T-helper 1 cell treated with Interleukin-12 subunit alpha and Interleukin-12 subunit beta and Interleukin-4 antibody, amounts not matched to agents 30 μg/mL and 1 μg/mL, for 36 hours (primary cell): Measurements from ENCODE around the gene SH3GL1.

Experiments used
- H3K27ac Mint-ChIP-seq: one replicate; pipeline ENCODE4 v1.8.0; 2021; ENCODE audit warnings: mild to moderate bottlenecking, mixed read lengths
- H3K27me3 Mint-ChIP-seq: one replicate; pipeline ENCODE4 v1.8.0; 2021; ENCODE audit warnings: low read depth, mixed read lengths
- H3K36me3 Mint-ChIP-seq: one replicate; pipeline ENCODE4 v1.8.0; 2021; ENCODE audit warnings: low read depth, mixed read lengths
- H3K4me1 Mint-ChIP-seq: one replicate; pipeline ENCODE4 v1.8.0; 2021; ENCODE audit warnings: low read depth, mixed read lengths
- H3K4me3 Mint-ChIP-seq: one replicate; pipeline ENCODE4 v1.8.0; 2021; ENCODE audit warnings: mild to moderate bottlenecking, moderate library complexity, mixed read lengths
- H3K9me3 Mint-ChIP-seq: one replicate; pipeline ENCODE4 v1.8.0; 2021; ENCODE audit warnings: mixed read lengths

SH3GL1 gene

DNA sequence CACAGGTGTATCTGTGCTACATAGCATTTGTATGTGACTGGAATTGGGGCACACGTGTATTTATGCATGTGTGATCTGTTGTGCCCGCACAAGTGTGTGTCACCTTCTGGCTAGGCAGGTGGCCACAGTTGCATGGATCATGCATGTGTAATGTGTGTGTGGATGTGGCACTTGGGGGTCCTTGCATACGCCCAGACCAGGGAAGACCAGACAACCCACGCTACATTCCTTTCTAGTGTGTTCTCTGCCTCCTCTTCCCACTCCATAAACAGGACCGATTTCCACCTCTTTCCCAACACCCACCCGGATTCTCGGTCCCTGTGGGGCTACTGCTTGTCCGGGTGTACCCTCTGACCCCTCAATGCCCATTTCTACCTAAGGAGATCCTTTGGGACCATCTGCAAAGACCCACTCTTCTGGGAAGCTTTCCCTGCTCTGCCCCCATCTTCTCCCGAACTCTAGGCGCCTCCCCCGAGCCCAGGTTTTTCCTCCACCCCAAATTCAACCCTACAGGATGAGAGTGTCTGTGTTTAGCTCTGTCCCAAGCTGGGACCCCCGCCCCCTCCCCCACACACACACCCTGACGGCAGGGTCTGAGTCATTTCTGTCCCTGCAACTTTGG, 74.0 kb downstream of the SH3GL1 start:
- Mint-ChIP-seq H3K4me1 (peaks cover 14% of the 10 kb centered on the region), H3K27me3 (peaks cover 4% of the 10 kb centered on the region), H3K9me3 (no peaks in the 10 kb centered on the region), H3K27ac (no peak overlapping the region), H3K36me3 (peaks cover 2% of the 10 kb centered on the region), H3K4me3 (peak overlapping the region; percentile 42)

DNA sequence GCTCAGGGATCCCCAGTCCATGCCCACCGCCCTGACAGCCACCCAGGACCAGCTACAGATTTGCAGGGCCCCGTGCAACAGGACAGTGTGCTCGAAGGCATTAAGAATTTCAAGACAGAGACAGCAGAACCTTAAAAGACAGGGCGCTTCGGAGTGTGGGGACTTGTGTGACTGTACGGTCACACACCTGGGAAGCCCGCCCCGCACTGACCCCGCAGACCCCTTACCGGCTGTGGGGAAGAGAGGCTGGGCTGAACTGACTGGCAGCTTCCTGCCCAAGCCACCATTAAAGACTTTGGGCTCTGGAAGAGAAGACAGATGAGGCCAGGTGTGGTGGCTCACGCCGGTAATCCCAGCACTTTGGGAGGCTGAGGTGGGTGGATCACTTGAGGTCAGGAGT, 76.1 kb downstream of the SH3GL1 start:
- no peak overlapping the region for H3K27ac Mint-ChIP-seq
- peaks cover 14% of the 10 kb centered on the region for H3K4me1 Mint-ChIP-seq

GRCh38 chr19:4323692-4324091, 76.7 kb downstream of the SH3GL1 start:
- peaks cover 15% of the 10 kb centered on the region for H3K36me3 Mint-ChIP-seq
- peaks cover 23% of the 10 kb centered on the region for H3K9me3 Mint-ChIP-seq
- peaks cover 14% of the 10 kb centered on the region for H3K4me1 Mint-ChIP-seq
- no peak overlapping the region for H3K4me3 Mint-ChIP-seq
- H3K27me3 Mint-ChIP-seq = peaks cover 4% of the 10 kb centered on the region
- H3K27ac Mint-ChIP-seq = no peak overlapping the region

More for the DNA sequence above, 76.1 kb downstream of the SH3GL1 start:
- H3K4me3 Mint-ChIP-seq = no peak overlapping the region
- H3K36me3 Mint-ChIP-seq = peaks cover 12% of the 10 kb centered on the region
- peaks cover 18% of the 10 kb centered on the region for H3K9me3 Mint-ChIP-seq
- H3K27me3 Mint-ChIP-seq = peaks cover 4% of the 10 kb centered on the region

DNA sequence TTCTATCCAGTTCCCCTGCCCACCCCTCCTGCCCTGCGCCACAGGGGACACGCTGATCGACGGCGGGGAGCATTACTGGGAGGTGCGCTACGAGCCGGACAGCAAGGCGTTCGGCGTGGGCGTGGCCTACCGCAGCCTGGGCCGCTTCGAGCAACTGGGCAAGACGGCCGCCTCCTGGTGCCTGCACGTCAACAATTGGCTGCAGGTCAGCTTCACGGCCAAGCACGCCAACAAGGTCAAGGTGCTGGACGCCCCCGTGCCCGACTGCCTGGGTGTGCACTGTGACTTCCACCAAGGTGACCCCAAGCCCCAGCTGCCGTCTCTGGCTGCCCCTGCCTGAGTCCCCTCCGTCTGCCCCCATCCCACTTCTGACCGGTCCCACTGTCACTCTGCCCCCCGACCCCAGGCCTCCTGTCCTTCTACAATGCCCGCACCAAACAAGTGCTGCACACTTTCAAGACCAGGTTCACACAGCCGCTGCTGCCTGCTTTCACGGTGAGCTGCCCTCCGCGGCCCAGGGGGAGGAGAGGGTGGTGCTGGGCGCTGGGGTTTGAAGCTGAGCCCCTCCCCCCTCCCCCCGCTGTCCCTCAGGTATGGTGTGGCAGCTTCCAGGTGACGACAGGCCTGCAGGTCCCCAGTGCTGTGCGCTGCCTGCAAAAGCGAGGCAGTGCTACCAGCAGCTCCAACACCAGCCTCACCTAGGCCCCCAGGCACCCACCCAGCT, 77.2 kb downstream of the SH3GL1 start:
- no peak overlapping the region for H3K4me3 Mint-ChIP-seq
- peaks cover 20% of the 10 kb centered on the region for H3K36me3 Mint-ChIP-seq
- H3K27ac Mint-ChIP-seq = no peak overlapping the region
- H3K9me3 Mint-ChIP-seq = peaks cover 24% of the 10 kb centered on the region
- peaks cover 14% of the 10 kb centered on the region for H3K4me1 Mint-ChIP-seq
- peaks cover 4% of the 10 kb centered on the region for H3K27me3 Mint-ChIP-seq

- Mint-ChIP-seq H3K4me3 (no peak overlapping the region), H3K36me3 (peaks cover 24% of the 10 kb centered on the region), H3K27me3 (no peaks in the 10 kb centered on the region), H3K9me3 (peaks cover 24% of the 10 kb centered on the region), H3K4me1 (no peaks in the 10 kb centered on the region), H3K27ac (no peak overlapping the region)
Observed at GRCh38 chr19:4320419-4320818, 79.9 kb downstream of the SH3GL1 start.

DNA sequence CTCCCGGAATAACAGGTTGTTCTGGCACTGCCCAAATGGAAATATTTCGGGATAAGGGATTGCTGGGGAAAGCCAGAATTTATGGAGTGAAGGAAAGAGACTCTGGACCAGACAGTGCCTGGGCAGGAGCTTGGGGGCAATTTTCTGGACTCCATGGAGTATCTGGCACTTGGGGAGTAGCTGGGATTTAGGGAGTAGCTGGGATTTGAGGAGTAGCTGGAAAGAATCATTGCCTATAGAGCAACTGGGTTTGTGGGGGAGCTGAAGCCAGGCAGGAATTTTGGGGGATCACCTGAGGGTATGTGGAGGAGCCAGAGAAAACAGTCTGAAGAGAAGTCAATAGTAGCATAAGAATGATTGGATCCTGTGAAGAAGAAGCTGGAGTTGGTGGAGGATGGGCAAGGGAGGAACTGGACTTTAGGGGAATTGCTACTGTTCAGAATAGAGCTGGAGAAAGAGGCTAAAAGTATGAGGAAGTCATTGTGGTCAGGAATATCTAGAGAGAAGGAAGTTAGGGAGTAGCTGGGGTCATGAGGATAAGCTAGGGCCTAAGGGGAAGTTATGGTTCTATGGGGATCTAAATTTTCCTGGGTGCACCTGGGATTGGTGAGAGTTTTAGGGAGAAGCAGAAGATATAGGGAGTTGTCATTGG, 81.2 kb downstream of the SH3GL1 start:
- Mint-ChIP-seq H3K4me1 (no peaks in the 10 kb centered on the region), H3K4me3 (no peak overlapping the region), H3K9me3 (peaks cover 24% of the 10 kb centered on the region), H3K27me3 (no peaks in the 10 kb centered on the region), H3K36me3 (peaks cover 24% of the 10 kb centered on the region), H3K27ac (peak overlapping the region; percentile 2)

DNA sequence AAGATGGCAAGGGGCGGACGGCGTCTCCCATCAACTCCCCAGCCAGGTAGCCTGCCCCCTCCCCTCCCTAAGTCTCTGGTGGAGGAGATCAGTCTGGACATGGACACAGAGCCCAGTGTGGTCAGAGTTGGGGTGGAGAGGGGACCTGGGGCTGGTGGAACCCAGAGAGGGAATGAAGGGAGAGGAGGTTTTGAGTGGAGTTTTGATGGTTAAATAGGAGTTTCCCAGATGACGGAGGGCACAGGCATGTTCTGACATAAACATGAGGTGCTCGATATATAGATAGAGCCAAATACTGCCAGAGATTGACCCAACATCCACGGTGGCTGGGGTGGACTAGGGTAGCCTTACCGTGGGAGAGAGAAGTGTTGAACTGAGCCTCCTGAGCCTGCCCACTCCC, 81.9 kb downstream of the SH3GL1 start:
- peaks cover 24% of the 10 kb centered on the region for H3K9me3 Mint-ChIP-seq
- no peak overlapping the region for H3K27ac Mint-ChIP-seq
- H3K36me3 Mint-ChIP-seq = peaks cover 24% of the 10 kb centered on the region
- no peak overlapping the region for H3K4me3 Mint-ChIP-seq
- H3K27me3 Mint-ChIP-seq = no peaks in the 10 kb centered on the region
- no peaks in the 10 kb centered on the region for H3K4me1 Mint-ChIP-seq

DNA sequence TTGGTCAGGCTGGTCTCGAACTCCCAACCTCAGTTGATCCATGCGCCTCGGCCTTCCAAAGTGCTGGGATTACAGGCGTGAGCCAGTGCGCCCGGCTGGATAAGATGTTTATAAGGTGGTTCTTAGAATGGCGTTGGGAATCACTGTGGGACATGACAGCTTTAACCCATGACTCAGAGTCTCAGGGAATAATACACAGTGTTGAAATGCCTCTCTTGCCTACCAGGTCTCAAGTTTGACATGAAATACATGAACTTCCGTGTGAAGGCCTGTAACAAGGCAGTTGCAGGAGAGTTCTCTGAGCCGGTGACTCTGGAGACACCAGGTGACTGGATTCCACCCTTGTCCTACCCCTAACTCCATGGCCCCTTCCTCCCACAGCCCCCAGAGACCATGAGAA, 83.4 kb downstream of the SH3GL1 start:
- Mint-ChIP-seq H3K27me3 (no peaks in the 10 kb centered on the region), H3K36me3 (peaks cover 24% of the 10 kb centered on the region), H3K4me3 (no peak overlapping the region), H3K9me3 (peaks cover 24% of the 10 kb centered on the region), H3K27ac (no peak overlapping the region), H3K4me1 (no peaks in the 10 kb centered on the region)

DNA sequence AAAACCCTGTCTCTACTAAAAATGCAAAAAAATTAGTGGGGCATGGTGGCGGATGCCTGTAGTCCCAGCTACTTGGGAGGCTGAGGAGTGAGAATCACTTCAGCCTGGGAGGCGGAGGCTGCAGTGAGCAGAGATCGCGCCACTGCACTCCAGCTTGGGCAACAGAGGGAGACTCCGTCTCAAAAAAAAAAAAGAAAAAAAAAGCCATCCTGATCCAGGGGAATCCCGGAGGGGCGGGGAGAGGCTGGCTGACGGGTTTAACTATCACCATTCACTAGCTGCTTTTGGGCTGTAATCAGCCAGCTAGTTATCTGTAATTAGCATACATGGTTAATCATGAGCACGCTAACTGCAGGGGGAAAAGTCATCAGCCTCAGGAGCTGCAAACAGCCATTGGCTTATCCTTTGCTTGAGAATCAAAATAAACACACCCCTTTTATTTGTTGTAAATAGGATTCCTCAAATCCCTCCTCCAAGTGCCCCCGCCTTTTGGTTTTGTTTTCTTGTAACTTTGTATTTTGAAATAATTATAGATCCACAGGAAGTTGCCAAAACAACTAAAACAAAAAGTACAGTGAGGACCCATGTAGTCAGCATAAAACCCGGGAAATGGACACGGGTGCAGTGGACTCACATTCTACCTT, 86.4 kb downstream of the SH3GL1 start:
- Mint-ChIP-seq H3K36me3 (peaks cover 9% of the 10 kb centered on the region), H3K27me3 (no peaks in the 10 kb centered on the region), H3K9me3 (peaks cover 3% of the 10 kb centered on the region), H3K4me1 (no peaks in the 10 kb centered on the region), H3K4me3 (no peak overlapping the region), H3K27ac (no peak overlapping the region)
